NCI-H1417 (cell line): ENCODE measurements around the gene EDA.
"Not testable (repeated sequence)": the region's sequence is repeated elsewhere in the genome, so short reads cannot be mapped to it uniquely, and the experiment has no call there.

Source experiments
- DNase-seq, 3 experiments: peaks; one replicate each; lab custom pipeline; 2025; lab: John Stamatoyannopoulos, UW

EDA gene

DNA sequence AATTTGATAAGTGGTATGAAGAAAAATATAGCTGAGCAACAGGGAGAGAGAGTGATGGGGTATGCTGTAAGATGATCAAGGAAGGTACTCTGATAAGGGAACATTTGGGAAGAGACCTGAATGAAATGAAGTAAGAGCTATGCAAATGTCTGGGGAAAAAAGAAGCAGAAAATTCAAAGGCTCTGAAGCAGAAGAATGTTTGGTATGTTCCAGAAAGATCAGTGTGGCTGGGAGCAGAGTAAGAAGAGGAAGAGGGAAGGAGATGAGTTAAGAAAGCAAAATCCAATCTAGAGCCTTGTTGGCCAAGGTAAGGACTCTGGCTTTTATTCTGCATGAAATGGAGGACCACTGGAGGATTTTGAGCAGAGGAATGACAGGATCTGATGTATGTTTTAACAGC, 343.8 kb downstream of the EDA start:
- no peak for DNase-seq

DNA sequence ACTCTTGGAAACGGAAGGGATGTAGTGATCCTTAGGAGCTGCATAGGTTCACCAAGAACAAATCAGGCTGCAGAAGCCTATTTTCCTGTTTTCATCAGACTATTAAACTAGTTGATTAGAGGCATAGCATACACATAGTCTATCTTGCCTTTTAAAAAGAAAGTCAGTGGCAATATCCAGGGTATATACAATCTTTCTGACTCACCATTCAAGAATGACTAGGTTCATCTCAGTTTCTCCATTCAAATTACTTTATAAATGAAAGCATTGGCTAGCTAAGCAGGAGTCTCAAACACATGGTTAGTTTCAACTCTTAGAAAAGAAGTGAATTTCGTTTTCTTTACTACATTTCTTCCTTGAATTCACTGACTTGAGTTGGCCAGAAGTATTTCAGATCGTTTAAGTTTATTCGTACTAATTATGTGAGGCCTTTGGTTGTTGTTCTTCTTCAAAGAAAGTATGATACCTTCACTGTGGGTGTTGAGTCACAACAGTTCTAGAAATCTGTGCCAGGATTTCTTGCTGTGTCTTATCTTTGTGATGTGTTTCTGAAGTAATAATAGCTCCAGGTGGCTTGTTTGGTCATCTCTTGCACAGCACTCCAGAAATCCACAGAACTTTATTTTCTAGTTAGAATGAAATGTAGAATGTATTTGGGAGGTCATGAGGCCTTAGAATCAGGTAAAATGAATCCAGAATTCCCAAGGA, 345.6 kb downstream of the EDA start:
- DNase-seq, result no peak

DNA sequence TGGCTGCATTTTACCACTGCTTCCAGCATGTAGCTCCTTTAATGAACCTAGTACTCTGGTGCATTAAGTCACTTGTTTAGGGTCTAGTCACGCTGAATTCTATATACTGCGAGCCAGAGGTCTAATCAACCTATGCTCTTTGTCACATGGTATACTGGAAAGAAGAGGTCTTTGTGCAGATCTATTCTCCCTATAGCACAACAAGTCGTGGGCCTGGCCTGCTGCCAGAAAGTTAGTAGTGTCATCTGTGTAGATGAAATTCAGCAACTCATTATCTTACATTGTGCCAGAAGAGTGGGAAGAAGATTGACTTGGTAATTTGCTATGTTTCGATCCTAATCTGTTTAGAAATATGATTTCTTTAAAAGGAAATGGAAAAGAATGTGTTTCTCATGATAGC, 353.0 kb downstream of the EDA start:
- no peak for DNase-seq

DNA sequence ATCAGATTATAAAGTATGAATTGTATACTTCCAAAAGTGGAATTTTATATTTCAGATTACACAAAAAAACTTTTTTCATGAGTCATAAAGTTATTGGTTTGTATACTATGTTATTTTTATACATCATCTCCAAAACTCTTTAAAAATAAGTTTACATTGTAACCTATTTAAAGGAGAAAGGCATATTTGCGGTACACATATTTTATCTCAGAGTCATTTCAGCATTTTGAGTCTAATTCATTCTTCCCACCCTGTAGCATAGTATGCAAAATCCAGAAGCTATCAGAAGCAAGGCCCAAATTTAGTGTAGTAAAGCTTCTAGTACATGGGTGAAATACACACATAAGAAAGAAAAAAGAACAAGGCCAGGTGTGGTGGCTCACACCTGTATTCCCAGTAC, 353.5 kb downstream of the EDA start:
- DNase-seq, result no peak

DNA sequence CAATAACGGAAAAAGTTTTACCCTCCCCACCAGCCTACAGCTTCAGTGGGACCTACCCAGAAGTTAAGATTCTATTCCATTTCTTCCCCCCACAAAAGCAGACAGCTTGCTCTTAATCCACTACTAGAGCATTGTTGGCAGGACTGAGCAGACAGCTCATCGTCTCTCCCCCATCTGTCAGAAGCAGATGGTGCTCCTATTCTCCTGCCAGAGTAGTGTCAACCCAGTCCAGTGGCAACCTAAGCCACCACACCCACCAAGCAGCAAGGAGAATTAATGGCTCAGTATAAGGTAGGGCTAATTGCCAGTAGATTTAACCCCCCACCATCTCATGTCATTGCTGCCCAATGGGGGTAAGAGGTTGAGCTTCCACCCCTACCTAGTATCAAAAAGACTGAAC, 371.8 kb downstream of the EDA start:
- DNase-seq, result no peak

DNA sequence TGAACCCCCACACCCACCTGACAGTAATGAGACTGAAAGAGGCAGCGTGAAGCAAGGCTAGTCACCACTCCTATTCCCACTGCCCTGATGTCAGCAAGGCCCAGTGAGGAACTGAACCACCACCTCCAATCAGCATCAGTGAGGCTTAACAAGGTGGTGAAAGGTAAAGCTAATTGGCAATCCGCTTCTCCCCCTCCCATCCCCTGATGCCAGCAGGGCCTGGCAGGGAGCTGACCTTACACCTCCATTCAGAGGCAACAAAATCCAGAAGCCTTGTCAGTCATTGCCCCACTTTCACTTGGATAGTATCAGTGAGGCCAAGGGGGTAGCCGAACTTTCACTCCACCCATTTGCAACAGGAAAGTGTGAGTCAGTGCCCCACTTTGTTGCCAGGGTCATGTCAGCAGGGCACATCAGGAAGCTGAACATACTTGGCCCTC, 373.1 kb downstream of the EDA start:
- no peak for DNase-seq

DNA sequence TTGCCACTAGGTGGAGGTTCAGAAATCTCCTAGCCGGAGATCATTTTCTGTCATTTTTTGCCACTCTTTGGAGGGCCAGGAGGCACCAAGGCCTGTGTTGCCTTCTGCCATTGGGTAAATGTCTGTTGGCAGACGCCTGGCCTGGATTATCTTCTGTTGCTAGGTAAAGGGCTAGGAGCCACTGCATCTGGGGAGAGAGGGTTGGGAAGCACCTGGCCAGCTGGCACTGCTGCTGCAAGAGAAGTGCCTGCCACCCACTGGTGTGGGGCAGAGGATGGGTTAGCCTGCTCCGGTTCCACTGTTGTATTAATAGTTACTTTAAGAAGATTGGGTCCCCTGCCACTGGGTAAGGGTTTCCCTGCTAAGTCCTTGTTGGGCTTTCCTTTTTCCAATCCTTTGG, 375.8 kb downstream of the EDA start:
- no peak for DNase-seq

DNA sequence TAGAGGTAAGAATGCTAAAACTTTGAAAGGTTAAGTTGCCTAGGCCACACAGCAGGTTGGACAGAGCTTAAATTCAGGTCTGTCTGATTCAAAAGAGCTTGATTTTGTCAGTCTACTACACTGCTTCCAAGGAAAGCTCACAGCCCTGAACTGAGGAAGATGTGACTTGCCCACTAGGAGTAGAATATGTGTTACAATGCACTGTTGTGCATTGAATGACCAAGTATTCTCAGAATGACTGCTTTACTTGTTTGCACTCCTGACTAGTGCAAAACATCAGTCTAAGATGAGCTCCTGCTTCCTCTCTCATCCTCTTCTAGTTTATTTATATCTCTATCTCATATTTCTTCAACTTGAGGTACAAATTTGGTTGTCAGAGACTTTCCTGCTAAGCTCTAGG, 377.6 kb downstream of the EDA start:
- no peak for DNase-seq

DNA sequence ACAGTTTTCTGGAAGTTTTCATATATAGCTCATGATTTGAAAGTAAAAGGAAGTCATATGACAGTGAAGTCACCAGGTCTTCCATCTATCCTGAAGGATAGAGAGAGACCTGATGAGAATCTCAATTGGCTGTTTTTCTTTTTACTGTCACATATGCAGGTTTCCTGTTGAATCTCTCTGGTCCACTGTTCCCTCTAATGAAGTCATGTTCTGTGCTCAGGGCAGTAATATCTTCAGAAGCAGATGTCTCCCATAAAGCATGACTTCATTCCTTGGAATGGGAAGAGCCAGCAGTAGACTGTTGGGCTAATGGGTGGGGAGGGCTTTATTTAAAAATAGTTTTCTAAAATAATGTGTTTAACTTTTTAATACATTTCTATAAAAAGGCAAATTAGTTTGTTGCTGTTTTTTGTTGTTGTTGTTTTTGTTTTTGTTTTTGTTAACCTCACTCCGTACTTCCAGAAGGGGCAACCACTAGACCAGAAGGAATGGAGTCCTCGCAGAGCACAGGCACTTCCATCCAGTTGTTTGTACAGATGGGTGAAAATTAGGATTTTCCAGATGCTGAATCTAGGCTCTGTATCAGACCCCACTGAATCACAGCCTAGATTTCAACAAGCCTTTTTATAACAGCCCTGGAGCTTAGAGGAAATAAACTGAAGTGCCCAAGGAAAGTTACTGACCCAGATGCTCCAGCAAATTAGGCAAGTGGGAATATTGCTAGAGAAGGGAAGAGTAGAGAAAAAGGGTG, 379.6 kb downstream of the EDA start:
- DNase-seq, result no peak

DNA sequence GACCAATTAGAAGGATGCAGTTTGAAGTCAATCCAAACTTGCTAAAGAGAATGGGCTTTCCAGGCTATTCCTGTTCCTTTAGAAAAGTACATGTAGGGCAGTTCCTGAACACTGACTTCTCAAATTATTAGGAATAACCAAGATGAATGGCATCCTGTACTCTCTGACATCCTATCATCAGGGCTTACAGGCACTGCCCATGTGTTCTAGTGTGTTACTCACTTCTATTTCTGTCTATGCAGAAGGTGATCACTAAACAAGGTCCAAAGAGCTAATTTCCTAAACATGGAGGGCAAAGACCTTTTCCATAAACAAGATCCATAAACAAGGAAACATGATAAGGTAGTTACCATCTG, 380.2 kb downstream of the EDA start:
- no peak for DNase-seq

DNA sequence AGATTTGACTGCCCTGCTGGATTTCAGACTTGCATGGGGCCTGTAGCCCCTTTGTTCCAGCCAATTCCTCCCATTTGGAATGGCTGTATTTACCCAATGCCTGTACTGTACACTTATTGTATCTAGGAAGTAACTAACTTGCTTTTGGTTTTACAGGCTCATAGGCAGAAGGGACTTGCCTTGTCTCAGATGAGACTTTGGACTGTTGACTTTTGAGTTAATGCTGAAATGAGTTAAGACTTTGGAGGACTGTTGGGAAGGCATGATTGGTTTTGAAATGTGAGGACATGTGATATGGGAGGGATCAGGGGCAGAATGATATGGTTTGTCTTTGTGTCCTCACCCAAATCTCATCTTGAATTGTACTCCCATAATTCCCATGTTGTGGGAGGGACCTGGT, 382.4 kb downstream of the EDA start:
- DNase-seq, result not testable (repeated sequence)

DNA sequence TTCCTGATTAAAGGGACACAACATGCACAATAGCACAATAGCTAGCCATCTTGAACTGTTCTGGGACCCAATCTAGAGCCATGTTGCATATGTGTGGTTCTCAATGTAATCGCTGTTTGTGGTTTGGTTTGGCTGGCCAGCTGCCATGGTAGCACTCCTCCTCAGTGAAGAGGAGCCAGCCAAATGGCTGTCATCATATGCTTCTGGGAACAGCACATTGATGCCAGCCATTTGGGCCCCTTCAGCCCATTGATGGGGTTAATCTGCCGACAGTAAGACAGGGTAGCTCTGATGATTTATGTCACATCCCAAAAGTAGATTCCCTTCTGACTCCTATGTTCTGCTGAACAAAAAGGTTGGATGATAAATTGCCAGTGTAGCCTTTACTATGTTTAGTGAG, 385.4 kb downstream of the EDA start:
- DNase-seq, result no peak

DNA sequence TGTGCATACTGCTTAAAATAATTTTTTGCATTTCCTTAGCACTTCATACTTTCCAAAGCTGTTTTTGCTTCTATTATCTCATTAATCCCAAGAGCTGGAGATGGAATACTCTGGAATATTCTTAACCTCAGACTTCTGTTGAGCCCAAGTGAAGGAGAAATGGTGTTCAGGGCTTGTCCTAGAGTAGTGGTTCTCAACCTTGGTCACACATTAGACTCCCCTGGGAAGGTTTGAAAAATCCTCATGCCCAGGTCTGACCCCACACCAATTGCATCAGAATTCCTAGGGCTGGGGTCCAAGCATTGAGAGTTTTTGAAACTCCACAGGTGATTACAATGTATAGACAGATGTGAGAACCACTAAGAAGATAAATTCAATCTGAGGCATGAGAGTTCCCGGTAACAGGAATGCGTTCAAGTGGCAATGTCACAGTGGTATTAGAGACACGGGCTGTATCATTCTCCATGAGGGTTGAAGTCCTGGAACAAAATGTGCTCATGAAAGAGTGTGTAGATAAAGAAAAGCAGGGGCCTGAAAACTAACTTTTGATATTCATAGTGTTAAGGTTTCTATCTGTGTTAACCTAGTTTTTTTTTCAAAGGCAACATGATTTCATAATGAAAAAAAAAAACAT, 385.9 kb downstream of the EDA start:
- no peak for DNase-seq

DNA sequence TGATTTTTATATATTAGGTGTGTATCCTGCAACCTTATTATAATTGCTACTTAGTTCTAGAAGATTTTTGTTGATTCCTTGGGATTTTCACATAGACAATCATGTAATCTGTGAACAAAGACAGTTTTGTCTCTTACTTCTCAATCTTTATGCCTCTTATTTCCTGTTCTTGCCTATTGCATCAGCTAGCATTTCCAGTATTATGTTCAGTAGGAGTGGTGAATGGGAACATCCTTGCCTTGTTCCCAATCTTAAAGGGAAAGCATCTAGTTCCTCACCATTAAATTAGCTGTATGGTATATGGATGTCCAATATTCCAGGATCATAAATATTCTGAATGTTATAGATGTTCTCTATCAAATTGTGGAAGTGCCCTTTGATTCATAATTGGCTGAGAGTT, 392.0 kb downstream of the EDA start:
- DNase-seq, result no peak

DNA sequence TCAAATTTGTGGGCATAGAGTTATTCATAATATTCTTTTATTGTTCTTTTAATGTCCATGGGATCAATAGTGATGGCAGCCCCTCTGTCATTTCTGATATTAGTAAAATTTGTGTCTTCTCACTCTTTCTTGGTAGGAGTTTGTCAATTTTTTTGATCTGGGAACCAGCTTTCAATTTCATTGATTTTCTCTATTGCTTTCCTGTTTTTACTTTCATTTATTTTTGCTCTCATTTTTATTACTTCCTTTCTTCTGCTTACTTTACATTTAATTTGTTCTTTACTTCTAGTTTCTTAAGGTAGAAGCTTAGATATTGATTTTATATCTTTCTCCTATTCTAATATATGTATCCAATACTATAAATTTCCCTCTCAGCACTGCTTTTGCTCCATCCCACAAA, 393.1 kb downstream of the EDA start:
- no peak for DNase-seq

DNA sequence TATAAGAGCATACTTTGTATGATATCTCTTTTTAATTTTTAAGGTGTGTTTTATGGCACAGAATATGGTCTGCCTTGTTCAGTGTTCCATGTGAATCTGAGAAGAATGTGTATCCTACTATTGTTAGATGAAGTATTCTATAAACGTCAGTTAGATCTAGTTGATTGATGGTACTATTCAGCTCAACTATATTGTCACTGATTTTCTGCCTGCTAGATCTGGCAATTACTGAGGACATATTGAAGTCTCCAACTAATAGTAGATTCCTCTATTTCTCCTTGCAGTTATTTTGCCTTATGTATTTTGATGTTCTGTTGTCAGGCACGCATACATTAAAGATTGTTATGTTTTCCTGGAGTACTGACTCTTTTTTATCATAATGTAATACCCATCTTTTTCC, 394.1 kb downstream of the EDA start:
- DNase-seq, result no peak

DNA sequence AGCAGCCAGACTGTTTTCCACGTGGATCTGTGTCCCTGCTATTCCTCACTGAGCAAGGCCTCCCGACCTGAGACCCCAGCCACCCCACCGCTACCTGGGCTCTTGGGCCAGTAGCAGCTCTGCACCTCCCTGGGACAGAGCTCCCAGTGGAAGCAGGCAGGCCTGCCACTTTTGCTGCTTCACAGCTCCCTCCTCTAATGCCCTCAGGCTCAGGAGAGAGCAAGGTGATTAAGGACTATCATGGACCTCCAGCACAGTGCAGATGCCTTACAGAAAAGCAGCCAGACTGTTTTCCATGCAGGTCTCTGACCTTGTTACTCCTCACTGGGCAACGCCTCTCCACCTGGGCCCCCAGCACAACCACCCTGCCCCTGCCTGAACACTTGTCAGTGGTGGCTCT, 396.8 kb downstream of the EDA start:
- no peak for DNase-seq

DNA sequence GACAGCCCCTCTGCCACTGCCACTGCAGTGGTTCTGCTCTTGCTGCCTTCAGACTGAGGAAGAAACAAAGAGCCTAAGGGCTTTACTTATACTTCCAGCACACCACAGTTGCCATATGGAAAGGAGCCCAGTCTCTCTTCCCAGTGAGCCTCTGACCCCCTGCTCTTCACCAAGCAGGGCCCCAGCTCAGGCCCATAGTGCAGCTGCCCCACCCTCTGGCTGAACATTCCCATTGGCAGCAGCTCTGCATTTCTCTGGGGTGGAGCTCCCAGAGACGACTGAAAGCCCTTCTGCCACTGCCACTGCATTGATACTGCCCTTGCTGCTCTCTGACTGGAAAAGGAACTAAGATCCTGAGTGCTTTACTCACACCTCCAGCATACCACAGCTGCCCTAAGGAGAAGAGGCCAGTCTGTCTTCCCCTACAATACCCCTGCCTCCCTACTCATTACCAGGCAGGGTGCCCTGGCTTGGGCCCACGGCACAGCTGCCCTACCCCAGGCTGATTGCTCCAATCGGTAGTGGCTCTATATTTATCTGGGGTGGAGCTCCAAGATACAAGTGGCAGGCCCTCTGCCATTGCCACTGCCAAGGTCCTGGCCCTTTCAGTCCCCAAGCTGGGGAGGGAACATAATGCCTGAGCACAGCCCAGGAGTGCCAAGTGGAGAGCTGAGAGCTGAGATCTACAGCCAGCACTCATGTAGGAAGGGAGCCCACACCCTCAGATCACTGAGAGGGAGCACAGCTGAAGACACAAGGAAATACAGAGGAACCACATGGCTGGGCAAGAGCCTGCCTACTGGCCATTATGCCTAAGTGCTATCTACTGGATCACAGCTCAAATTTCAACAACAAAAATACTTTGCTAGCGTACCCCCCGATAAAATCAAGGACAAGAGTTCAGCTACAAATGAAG, 397.8 kb downstream of the EDA start:
- DNase-seq, result no peak

DNA sequence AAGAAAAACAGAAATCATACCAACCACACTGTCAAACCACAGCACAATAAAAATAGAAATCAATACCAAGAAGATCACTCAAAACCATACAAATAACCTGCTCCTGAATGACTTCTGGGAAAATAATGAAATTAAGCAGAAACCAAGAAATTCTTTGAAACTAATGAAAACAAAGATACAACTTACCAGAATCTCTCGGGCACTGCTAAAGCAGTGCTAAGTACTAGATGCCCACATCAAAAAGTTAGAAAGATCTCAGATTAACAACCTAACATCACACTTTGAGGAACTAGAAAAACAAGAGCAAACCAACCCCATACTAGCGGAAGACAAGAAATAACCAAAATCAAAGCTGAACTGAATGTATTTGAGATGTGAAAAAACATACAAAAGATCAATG, 400.6 kb downstream of the EDA start:
- no peak for DNase-seq

DNA sequence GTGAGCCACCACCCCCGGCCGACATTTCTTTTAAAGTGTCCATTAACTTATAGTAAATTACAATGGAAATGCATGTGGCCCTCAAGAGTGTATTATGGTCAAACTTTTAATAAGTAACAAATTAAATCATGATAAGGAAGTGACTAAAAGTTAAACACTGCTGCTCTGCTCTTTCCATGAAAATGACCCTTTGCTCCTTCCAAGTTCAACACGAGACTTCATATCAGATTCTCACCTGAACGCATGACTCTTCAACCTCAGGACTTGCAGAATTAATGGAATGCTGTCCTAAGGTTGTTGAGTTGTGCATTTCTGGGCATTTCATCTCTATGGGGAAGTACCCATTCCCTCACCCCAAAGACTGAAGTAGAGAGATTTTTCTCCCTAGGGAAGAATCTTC, 406.7 kb downstream of the EDA start:
- no peak for DNase-seq

DNA sequence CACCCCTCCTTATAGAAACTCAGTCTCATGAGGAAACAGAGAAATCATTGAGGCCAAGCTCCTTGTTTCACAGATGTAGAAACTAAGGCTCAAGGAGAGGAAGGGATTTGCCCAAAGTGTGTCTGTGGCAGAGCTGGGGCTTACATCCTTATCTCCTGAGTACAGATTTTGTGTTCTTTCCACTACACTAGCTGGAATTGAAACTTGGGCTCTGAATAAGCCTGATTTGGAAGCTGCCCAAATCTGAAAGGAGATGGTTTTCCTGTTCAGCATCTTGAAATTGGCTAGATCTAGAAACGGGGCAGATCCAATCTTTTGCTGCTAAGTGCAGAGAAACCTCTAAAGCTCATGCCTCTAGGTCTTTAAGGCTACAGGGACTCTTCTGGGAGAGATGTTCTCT, 409.6 kb downstream of the EDA start:
- no peak for DNase-seq

DNA sequence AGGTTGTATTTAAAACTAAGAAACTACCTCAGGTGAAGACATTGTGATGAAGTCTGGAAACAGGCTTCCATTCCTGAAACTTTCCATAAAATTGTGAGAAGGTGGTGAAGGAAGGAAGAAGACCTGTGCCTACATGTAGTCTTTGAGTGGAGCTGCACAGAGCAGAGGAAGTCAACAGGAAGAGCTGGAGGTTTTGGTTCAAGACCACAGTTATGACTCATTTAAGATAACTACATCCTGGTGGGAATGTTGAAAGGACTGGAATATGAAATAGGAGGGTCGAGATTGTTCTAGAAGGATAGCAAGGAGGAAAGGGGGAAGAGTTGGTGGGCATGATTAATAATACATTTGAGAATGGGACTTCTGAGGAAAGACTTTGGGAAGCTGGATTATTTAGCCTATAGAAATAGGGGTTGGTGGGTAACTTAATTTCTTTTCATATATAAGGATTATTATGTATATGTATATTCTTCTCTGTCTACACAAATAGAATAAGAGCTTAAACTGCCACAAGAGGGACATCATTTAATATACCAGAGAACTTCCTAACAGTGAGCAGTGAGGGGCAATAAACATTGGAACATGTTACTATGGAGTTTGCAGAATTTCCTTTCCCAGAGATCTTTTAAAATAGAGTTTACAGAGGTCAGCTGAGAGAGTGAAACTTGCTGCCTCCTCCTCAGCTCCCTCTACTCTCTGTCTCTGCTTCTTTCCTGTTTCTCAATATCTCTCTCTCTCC, 410.4 kb downstream of the EDA start:
- no peak for DNase-seq
